Stimulated activated CD8-positive, alpha-beta memory T cell treated with anti-CD3 and anti-CD28 coated beads, Interleukin-4, amount 100 ng/mL, for 24 hours (primary cell): ENCODE data around the gene ATXN10.
A peak's percentile ranks its signal among the peaks of the same experiment; 100 is the strongest.
"Not testable (repeated sequence)": the region's sequence is repeated elsewhere in the genome, so short reads cannot be mapped to it uniquely, and the experiment has no call there.

Source experiments
- DNase-seq: peaks from one replicate; pipeline ENCODE4 v3.0.0-alpha.2; 2020; ENCODE audit warnings: low read depth

Gene ATXN10

GRCh38 chr22:45644714-45645113, 26.9 kb upstream of the ATXN10 start:
- DNase-seq: no peak

- DNase-seq: no peak
Observed at GRCh38 chr22:45645150-45645525, 26.5 kb upstream of the ATXN10 start.

GRCh38 chr22:45645526-45646414, 25.9 kb upstream of the ATXN10 start:
- peak; percentile 73 for DNase-seq

- DNase-seq: no peak
Observed at GRCh38 chr22:45647532-45648225, 24.0 kb upstream of the ATXN10 start.

GRCh38 chr22:45648301-45649117, 23.1 kb upstream of the ATXN10 start:
- DNase-seq: no peak

GRCh38 chr22:45649809-45650208, 21.8 kb upstream of the ATXN10 start:
- no peak for DNase-seq

GRCh38 chr22:45650721-45651120, 20.9 kb upstream of the ATXN10 start:
- DNase-seq: no peak

- no peak for DNase-seq
Observed at GRCh38 chr22:45651931-45652528, 19.6 kb upstream of the ATXN10 start.

GRCh38 chr22:45656577-45656976, 15.1 kb upstream of the ATXN10 start:
- DNase-seq: no peak

- DNase-seq: no peak
Observed at GRCh38 chr22:45657701-45658100, 13.9 kb upstream of the ATXN10 start.

GRCh38 chr22:45664136-45664646, 7.4 kb upstream of the ATXN10 start:
- DNase-seq: no peak

GRCh38 chr22:45667486-45667885, 4.1 kb upstream of the ATXN10 start:
- no peak for DNase-seq

GRCh38 chr22:45670363-45670762, 1.3 kb upstream of the ATXN10 start:
- DNase-seq: not testable (repeated sequence)

- DNase-seq: no peak
Observed at GRCh38 chr22:45670981-45671782, 452 bp upstream of the ATXN10 start.

- no peak for DNase-seq
Observed at GRCh38 chr22:45672564-45673481, 1.2 kb downstream of the ATXN10 start.

GRCh38 chr22:45673482-45674175, 2.0 kb downstream of the ATXN10 start:
- DNase-seq: no peak

- DNase-seq: no peak
Observed at GRCh38 chr22:45676024-45676423, 4.4 kb downstream of the ATXN10 start.

- DNase-seq: no peak
Observed at GRCh38 chr22:45677063-45677462, 5.4 kb downstream of the ATXN10 start.
